Gastrocnemius medialis (tissue), 4 donors: Measurements from ENCODE around the gene RPRD2. TPM values are rescaled to one million over a fixed set of nuclear protein-coding genes. Genes with fewer than 3 reads are reported as not detected.

Source experiments
- ATAC-seq, 2 donors: fragments of 150-250 bp; one replicate each; pipeline ENCODE4 v1.9.1; 2016
- DNase-seq, 2 donors: peaks; one replicate each; pipeline ENCODE4 v3.0.0-alpha.2; 2019
- H3K27ac ChIP-seq, 4 donors: fragments of 200-600 bp; sonication (generic); 1 replicate in 1 of 4; 2 replicates in 3 of 4; pipeline ENCODE4 v1.5.1; 2016 to 2018; ENCODE audit warnings: mild to moderate bottlenecking in 2 of 4, moderate library complexity in 1 of 4
- H3K27me3 ChIP-seq, 3 donors: fragments of 200-600 bp; sonication (generic) in 2 of 3; 1 replicate in 1 of 3; 2 replicates in 2 of 3; pipeline versions ENCODE4 v1.5.1 to v1.6.0; 2016 to 2019; ENCODE audit warnings: mild to moderate bottlenecking in 1 of 3, moderate library complexity in 1 of 3
- H3K36me3 ChIP-seq, 2 donors: fragments of 200-600 bp; sonication (generic) in 1 of 2; one replicate each; pipeline ENCODE4 v1.5.1; 2017 to 2018
- H3K4me1 ChIP-seq, 2 donors: fragments of 200-600 bp; sonication (generic) in 1 of 2; one replicate each; pipeline ENCODE4 v1.5.1; 2016 to 2017; ENCODE audit warnings: mild to moderate bottlenecking in 2 of 2
- H3K4me3 ChIP-seq, 4 donors: fragments of 200-600 bp; sonication (generic) in 3 of 4; 1 replicate in 1 of 4; 2 replicates in 3 of 4; pipeline ENCODE4 v1.5.1; 2016 to 2019; ENCODE audit warnings: mild to moderate bottlenecking in 2 of 4
- H3K9me3 ChIP-seq, 3 donors: fragments of 200-600 bp; sonication (generic) in 2 of 3; 1 replicate in 1 of 3; 2 replicates in 2 of 3; pipeline ENCODE4 v1.5.1; 2016 to 2019
- CTCF ChIP-seq, 5 experiments: fragments of 450-650 bp in 3 of 5; fragments of 200-600 bp in 2 of 5; sonication (generic) in 2 of 5; IDR thresholded peaks in 4 of 5; conservative IDR thresholded peaks in 1 of 5; 1 replicate in 4 of 5; 2 replicates in 1 of 5; pipeline ENCODE4 v1.5.1; 2016 to 2019; ENCODE audit warnings: antibody characterized with exemption in 5 of 5, mild to moderate bottlenecking in 3 of 5, moderate library complexity in 3 of 5
- POLR2A ChIP-seq, 2 donors: fragments of 450-650 bp; IDR thresholded peaks; one replicate each; pipeline ENCODE4 v1.6.1; 2017; ENCODE audit warnings: antibody characterized with exemption in 2 of 2, mild to moderate bottlenecking in 2 of 2, moderate library complexity in 2 of 2
- in situ Hi-C, 4 donors: fragments of 200-750 bp; cut with MboI; loops; one replicate each; pipeline versions ENCODE4 v1.15.0 to v1.8.0; 2017; ENCODE audit warnings: low sequenced_read_pairs in 4 of 4
- intact Hi-C: fragments of 100-400 bp; cut with DNase I; formaldehyde crosslinking; loops from one replicate; pipeline ENCODE4 v1.15.1; 2023; ENCODE audit warnings: low total_unique reads
- total RNA-seq, 4 donors: library from RNA; depleted of rRNA; stranded (reverse); fragments of >200 nt; gene quantifications; one replicate each; pipeline versions ENCODE4 v1.1.0 to v1.2.3, GENCODE V29; 2016

RPRD2 gene
- total RNA-seq, 4 donors from 2014 or later: 18.0 to 28.0 (median 23.1) TPM

DNA sequence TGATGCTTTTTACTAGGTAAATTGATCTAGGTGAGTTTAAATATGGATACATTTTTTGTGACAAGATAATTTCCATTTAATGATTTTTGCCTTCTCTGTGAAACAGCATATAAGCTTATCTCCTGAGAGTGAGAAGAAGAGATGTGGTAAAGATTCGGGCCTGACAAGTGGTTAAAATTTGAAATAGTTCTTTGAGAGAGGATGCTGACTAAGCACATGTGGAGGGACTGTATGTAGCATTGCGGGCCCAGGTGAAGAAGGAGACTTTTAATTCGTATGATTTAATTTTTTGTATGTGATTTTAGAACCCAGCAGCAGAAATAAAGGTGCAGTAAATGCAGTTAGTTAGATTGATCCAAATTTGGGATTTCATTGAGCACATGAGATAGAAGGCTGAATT, 51.9 kb downstream of the RPRD2 start:
- Histone ChIP-seq H3K9me3 (no peaks in the 10 kb centered on the region), H3K4me3 (no peak overlapping the region), H3K27me3 (no peaks in the 10 kb centered on the region), H3K4me1 (peaks cover 6 to 9% of the 10 kb centered on the region in 2 donors), H3K27ac (no peak overlapping the region), H3K36me3 (peaks cover 0 to 5% of the 10 kb centered on the region in 2 donors)
- ATAC-seq (no peak), DNase-seq (no peak)
- intact Hi-C loops: no loop called here
- in situ Hi-C loops: no loop called here
- no peak for TF ChIP-seq POLR2A (IDR thresholded peaks at IDR 0.05)
- no peak for TF ChIP-seq CTCF (IDR thresholded peaks at IDR 0.05 in 4 of 5, conservative IDR thresholded peaks at IDR 0.05 in 1 of 5)

DNA sequence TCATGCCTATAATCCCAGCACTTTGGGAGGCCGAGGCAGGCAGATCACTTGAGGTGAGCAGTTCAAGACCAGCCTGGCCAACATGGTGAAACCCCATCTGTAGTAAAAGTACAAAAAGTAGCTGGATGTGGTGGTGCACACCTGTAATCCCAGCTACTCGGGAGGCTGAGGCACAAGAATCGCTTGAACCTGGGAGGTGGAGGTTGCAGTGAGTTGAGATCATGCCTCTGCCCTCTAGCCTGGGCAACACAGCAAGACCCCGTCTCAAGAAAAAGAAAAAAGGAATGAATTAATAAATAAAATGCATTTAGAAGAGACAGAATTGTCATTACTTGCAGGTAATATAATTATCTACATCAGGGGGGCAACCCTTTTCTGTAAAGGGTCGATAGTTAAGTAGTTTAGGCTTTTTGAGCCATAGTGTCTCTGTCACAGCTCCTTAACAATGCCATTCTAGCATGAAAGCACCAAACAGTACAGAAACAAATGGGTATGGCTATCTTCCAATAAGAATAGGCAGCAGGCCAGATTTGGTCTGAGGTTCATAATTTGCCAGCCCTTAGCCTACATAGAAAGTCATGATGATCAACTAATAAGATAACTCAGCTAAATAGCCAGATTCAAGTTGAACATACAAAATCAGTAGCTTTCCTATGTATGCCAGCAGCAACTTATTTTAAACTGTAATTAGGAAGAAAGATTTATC, 56.8 kb downstream of the RPRD2 start:
- DNase-seq (no peak), ATAC-seq (no peak)
- Histone ChIP-seq H3K36me3 (peaks cover 0 to 5% of the 10 kb centered on the region in 2 donors), H3K4me3 (no peak overlapping the region), H3K27ac (no peak overlapping the region), H3K27me3 (no peaks in the 10 kb centered on the region), H3K9me3 (no peaks in the 10 kb centered on the region), H3K4me1 (peaks cover 0 to 6% of the 10 kb centered on the region in 2 donors)
- intact Hi-C loops: no loop called here
- in situ Hi-C loops: no loop called here
- TF ChIP-seq POLR2A (IDR thresholded peaks at IDR 0.05) (no peak), CTCF (IDR thresholded peaks at IDR 0.05 in 4 of 5, conservative IDR thresholded peaks at IDR 0.05 in 1 of 5) (no peak)

DNA sequence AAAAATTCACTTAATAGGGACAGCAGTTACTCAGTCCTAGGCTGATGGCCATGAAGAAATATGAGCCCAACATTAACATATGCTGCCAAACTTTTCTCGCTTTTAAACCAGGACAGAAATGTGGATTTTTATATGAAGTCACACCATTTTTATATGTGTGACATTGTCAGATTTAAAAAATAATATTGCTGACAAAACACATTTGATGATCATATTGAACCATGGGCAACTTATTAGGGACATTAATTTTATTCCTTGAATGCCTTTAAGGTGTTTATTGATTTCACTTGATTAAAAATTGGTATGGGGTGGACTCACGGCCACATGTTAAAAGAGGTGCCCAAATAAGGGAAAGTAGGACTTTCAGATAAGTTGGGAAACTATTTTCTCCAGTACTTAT, 58.6 kb downstream of the RPRD2 start:
- peaks cover 0 to 6% of the 10 kb centered on the region in 2 donors for H3K4me1 ChIP-seq
- H3K27ac ChIP-seq: no peak overlapping the region
- H3K9me3 ChIP-seq: no peaks in the 10 kb centered on the region
- no peak for TF ChIP-seq POLR2A (IDR thresholded peaks at IDR 0.05)
- no peak for TF ChIP-seq CTCF (IDR thresholded peaks at IDR 0.05 in 4 of 5, conservative IDR thresholded peaks at IDR 0.05 in 1 of 5)
- no peak for DNase-seq
- ATAC-seq: no peak
- intact Hi-C loops (no loop called here), in situ Hi-C loops (no loop called here)
- H3K36me3 ChIP-seq: peaks cover 0 to 5% of the 10 kb centered on the region in 2 donors
- no peak overlapping the region for H3K4me3 ChIP-seq
- no peaks in the 10 kb centered on the region for H3K27me3 ChIP-seq

GRCh38 chr1:150429805-150430204, 65.9 kb downstream of the RPRD2 start:
- in situ Hi-C loops: no loop called here

More at GRCh38 chr1:150429805-150430204, 65.9 kb downstream of the RPRD2 start:
- no peak for ATAC-seq
- Histone ChIP-seq H3K36me3 (no peaks in the 10 kb centered on the region), H3K27me3 (no peaks in the 10 kb centered on the region), H3K4me1 (no peaks in the 10 kb centered on the region), H3K27ac (no peak overlapping the region), H3K4me3 (no peak overlapping the region), H3K9me3 (no peaks in the 10 kb centered on the region)
- no peak for TF ChIP-seq POLR2A (IDR thresholded peaks at IDR 0.05)
- TF ChIP-seq CTCF (IDR thresholded peaks at IDR 0.05 in 4 of 5, conservative IDR thresholded peaks at IDR 0.05 in 1 of 5): no peak
- intact Hi-C loops: no loop called here
- no peak for DNase-seq
